K562 (cell line): Measurements from ENCODE around the gene ARL16. TPM values are rescaled to one million over a fixed set of nuclear protein-coding genes. Genes with fewer than 3 reads are reported as not detected.

Experiments
- ATAC-seq: fragments of 200-7000 bp; cut with Tn5 transposase; 3 replicates; pipeline ENCODE4 v1.9.1; 2020; ENCODE audit warnings: moderate library complexity
- BruUV-seq: library from RNA; stranded (reverse); fragments of 400-500 nt; replicated peaks from 2 replicates; lab custom pipeline; 2021; lab: Mats Ljungman, UMichigan
- CTCF ChIA-PET: fragments of 300-600 bp; formaldehyde crosslinking; extraction: SDS; loops from one replicate; lab custom pipeline; 2021; ENCODE audit warnings: low intra/inter-chr PET ratio; lab: Yijun Ruan, JAX
- POLR2A ChIA-PET: fragments of 300-600, 350-650 bp; sonication (Branson Sonifier 250); formaldehyde crosslinking; extraction: SDS; loops from one replicate; lab custom pipeline; 2021; ENCODE audit warnings: antibody characterized with exemption, inconsistent platforms; lab: Yijun Ruan, JAX
- DNase-seq, 4 experiments: peaks; one replicate each; pipeline versions ENCODE4 v3.0.0 to v3.0.0-alpha.2; 2011 to 2018; ENCODE audit warnings: low spot score in 3 of 4, mixed read lengths in 3 of 4; ENCODE audit errors: extremely low read depth in 1 of 4
- FAIRE-seq: peaks from 2 replicates; lab custom pipeline; 2011; peaks lifted over from hg19 to GRCh38; lab: Jason Lieb, UNC
- H2AFZ ChIP-seq: 2 replicates; pipeline ENCODE4 v1.6.0; 2011; ENCODE audit warnings: low read depth, low read length, control low read depth, inconsistent platforms
- H3K27ac ChIP-seq: fragments of 200-600 bp; 3 replicates; pipeline ENCODE4 v1.8.0; 2011; ENCODE audit warnings: low read depth, mild to moderate bottlenecking, control low read depth, inconsistent platforms, low read length, moderate library complexity, mixed read lengths; ENCODE audit errors: extremely low read depth
- H3K27me3 ChIP-seq, 2 experiments: fragments of 300-600 bp in 1 of 2; 2 replicates in 1 of 2; 3 replicates in 1 of 2; pipeline versions ENCODE4 v1.6.0 to v1.8.0; 2011; ENCODE audit warnings: inconsistent platforms in 2 of 2, low read length in 2 of 2, mild to moderate bottlenecking in 1 of 2, mixed read lengths in 1 of 2, moderate library complexity in 1 of 2; ENCODE audit not compliant: control insufficient read depth in 2 of 2, insufficient read depth in 2 of 2
- H3K36me3 ChIP-seq: fragments of 300-600 bp; 3 replicates; pipeline ENCODE4 v1.8.0; 2011; ENCODE audit warnings: mild to moderate bottlenecking, low read length, inconsistent platforms; ENCODE audit not compliant: control insufficient read depth, insufficient read depth
- H3K4me1 ChIP-seq, 2 experiments: fragments of 200-600 bp in 1 of 2; replicated peaks in 1 of 2; 2 replicates in 1 of 2; 3 replicates in 1 of 2; pipeline versions ENCODE4 v1.5.1 to v1.8.0; 2011; ENCODE audit warnings: inconsistent platforms in 2 of 2, low read length in 2 of 2, mild to moderate bottlenecking in 1 of 2, mixed read lengths in 1 of 2, moderate library complexity in 1 of 2; ENCODE audit not compliant: control insufficient read depth in 2 of 2, insufficient read depth in 2 of 2
- H3K4me2 ChIP-seq: 2 replicates; pipeline ENCODE4 v1.6.1; 2011; ENCODE audit warnings: low read length, control low read depth, inconsistent platforms, mixed read lengths; ENCODE audit not compliant: insufficient read depth
- H3K4me3 ChIP-seq: fragments of 200-600 bp; sonication (generic), shearing (Covaris generic); 2 replicates; pipeline ENCODE4 v1.5.1; 2016; ENCODE audit warnings: control low read depth, inconsistent platforms
- H3K79me2 ChIP-seq: fragments of 200-600 bp; 3 replicates; pipeline ENCODE4 v1.8.0; 2011; ENCODE audit warnings: low read length, inconsistent platforms; ENCODE audit not compliant: control insufficient read depth, insufficient read depth
- H3K9ac ChIP-seq, 2 experiments: 2 replicates each; pipeline versions ENCODE4 v1.6.0 to v1.6.1; 2011; ENCODE audit warnings: low read depth in 2 of 2, low read length in 2 of 2, control low read depth in 1 of 2, inconsistent platforms in 1 of 2, mild to moderate bottlenecking in 1 of 2, mixed read lengths in 1 of 2; ENCODE audit not compliant: insufficient read depth in 1 of 2
- H3K9me1 ChIP-seq: one replicate; pipeline ENCODE4 v1.6.0; 2011; ENCODE audit warnings: inconsistent platforms, mild to moderate bottlenecking, low read length, moderate library complexity; ENCODE audit not compliant: control insufficient read depth, insufficient read depth
- H3K9me3 ChIP-seq: replicated peaks from 2 replicates; pipeline ENCODE4 v1.5.1; 2011; ENCODE audit warnings: low read depth, low read length, inconsistent platforms; ENCODE audit not compliant: control insufficient read depth, insufficient read depth
- H4K20me1 ChIP-seq: replicated peaks from 2 replicates; pipeline ENCODE4 v1.6.1; 2011; ENCODE audit warnings: low read length, inconsistent platforms, mixed read lengths; ENCODE audit not compliant: control insufficient read depth, insufficient read depth
- BCOR ChIP-seq: fragments of 450-650 bp; IDR thresholded peaks from 2 replicates; pipeline ENCODE4 v1.6.1; 2016
- CBX2 ChIP-seq: fragments of 200-600 bp; sonication (generic); IDR thresholded peaks from one replicate; pipeline ENCODE4 v1.6.1; 2012; ENCODE audit warnings: mild to moderate bottlenecking, low read length, inconsistent platforms; ENCODE audit not compliant: insufficient read depth, poor library complexity, severe bottlenecking
- CBX3 ChIP-seq, 2 experiments: IDR thresholded peaks; 1 replicate in 1 of 2; 2 replicates in 1 of 2; pipeline ENCODE4 v1.6.1; 2012; ENCODE audit warnings: inconsistent platforms in 2 of 2, low read length in 2 of 2, borderline replicate concordance in 1 of 2, control low read depth in 1 of 2
- DNMT1 ChIP-seq: fragments of 450-650 bp; IDR thresholded peaks from 2 replicates; pipeline ENCODE4 v1.6.1; 2016; ENCODE audit warnings: antibody characterized with exemption, mild to moderate bottlenecking
- ETV1 ChIP-seq: fragments of 450-650 bp; conservative IDR thresholded peaks from 2 replicates; pipeline ENCODE4 v1.6.1; 2016; ENCODE audit warnings: missing genetic modification characterization, control low read depth, low read depth, missing compliant biosample characterization
- HDAC6 ChIP-seq: IDR thresholded peaks from 2 replicates; pipeline ENCODE4 v1.6.1; 2012; ENCODE audit warnings: low read depth, mild to moderate bottlenecking, control low read depth, inconsistent platforms, low read length, moderate library complexity
- MEIS2 ChIP-seq: fragments of 450-650 bp; IDR thresholded peaks from 2 replicates; pipeline ENCODE4 v1.6.1; 2014; ENCODE audit warnings: mild to moderate bottlenecking; ENCODE audit not compliant: partially characterized antibody
- MYC ChIP-seq, 2 experiments: fragments of 250-450 bp in 1 of 2; sonication (Bioruptor Pico) in 1 of 2; IDR thresholded peaks; 2 replicates each; pipeline versions ENCODE4 v1.5.1 to v1.6.1; 2012 to 2021; ENCODE audit warnings: low read depth in 2 of 2, borderline replicate concordance in 1 of 2, improper control_type of control experiment in 1 of 2, low read length in 1 of 2, mild to moderate bottlenecking in 1 of 2, moderate library complexity in 1 of 2
- NCOA6 ChIP-seq: fragments of 450-650 bp; IDR thresholded peaks from 2 replicates; pipeline ENCODE4 v1.6.1; 2017; ENCODE audit warnings: mild to moderate bottlenecking
- NFYB ChIP-seq: IDR thresholded peaks from 2 replicates; pipeline ENCODE4 v1.6.1; 2011; ENCODE audit warnings: mild to moderate bottlenecking, moderate library complexity; ENCODE audit not compliant: insufficient read length; ENCODE audit errors: extremely low read depth
- PKNOX1 ChIP-seq: fragments of 450-650 bp; IDR thresholded peaks from 2 replicates; pipeline ENCODE4 v1.6.1; 2016
- RB1 ChIP-seq: fragments of 450-650 bp; IDR thresholded peaks from 2 replicates; pipeline ENCODE4 v1.6.1; 2017; ENCODE audit warnings: low read depth, mild to moderate bottlenecking
- RBFOX2 ChIP-seq: fragments of 200-400 bp; formaldehyde crosslinking; IDR thresholded peaks from 2 replicates; pipeline ENCODE4 v1.6.1; 2017; ENCODE audit warnings: low read depth, mild to moderate bottlenecking, low read length, moderate library complexity
- TCF3 ChIP-seq: sonication (generic); formaldehyde crosslinking; IDR thresholded peaks from 2 replicates; pipeline ENCODE4 v1.4.0; 2020; ENCODE audit warnings: mild to moderate bottlenecking, missing genetic modification reagents
- TRIM28 ChIP-seq: fragments of 450-650 bp; IDR thresholded peaks from 2 replicates; pipeline ENCODE4 v1.6.1; 2017
- ZKSCAN8 ChIP-seq: fragments of 200-800 bp; sonication (Bioruptor generic); IDR thresholded peaks from 2 replicates; pipeline ENCODE4 v1.6.1; 2016; ENCODE audit warnings: missing genetic modification characterization, missing compliant biosample characterization
- WGBS: fragments of 100-300 bp; shearing (Covaris generic); methylation state at CpG from one replicate; pipeline ENCODE4 v1.1.6; 2016; ENCODE audit warnings: low coverage, mixed read lengths; ENCODE audit not compliant: insufficient coverage; ENCODE audit errors: missing lambda C conversion rate; 5-methylcytosine and 5-hydroxymethylcytosine counted together
- in situ Hi-C: fragments of 300-500 bp; cut with MboI; formaldehyde crosslinking; loops from 4 replicates; pipeline ENCODE4 v1.15.0; 2018; ENCODE audit warnings: inconsistent platforms, mixed read lengths
- intact Hi-C: fragments of 100-400 bp; cut with micrococcal nuclease; formaldehyde crosslinking; loops from 2 replicates; pipeline ENCODE4 v1.14.2; 2022
- polyA plus RNA-seq, 8 experiments: library from polyadenylated mRNA; depleted of rRNA in 4 of 8; stranded (reverse) in 5 of 8; unstranded in 3 of 8; fragments of >200 nt; fragmentation: Nextera tagmentation in 2 of 8; fragmentation: Illumina TruSeq in 1 of 8; extraction: Ambion mirVana in 2 of 8; extraction: Trizol in 1 of 8; gene quantifications; 2 replicates each; pipeline versions ENCODE4 v1.2.1 to v1.2.3, GENCODE V29; 2011 to 2014; ENCODE audit warnings: inconsistent platforms in 1 of 8, missing spikeins in 1 of 8
- total RNA-seq, 7 experiments: library from RNA; depleted of rRNA in 6 of 7; stranded (reverse); fragments of >200 nt in 6 of 7; fragmentation: Illumina TruSeq in 2 of 7; extraction: Trizol in 2 of 7; gene quantifications; 2 replicates each; pipeline versions ENCODE4 v1.2.1 to v1.2.3, GENCODE V29; 2011 to 2021; ENCODE audit warnings: low replicate concordance in 1 of 7

Gene ARL16
- total and polyA plus RNA-seq, 9 of the 15 experiments (the other 6 are each of a cell fraction or from before 2014, with no cell fraction given), result 5.4 to 32.4 (median 22.6) TPM

GRCh38 chr17:81680150-81680549 is 3.4 kb downstream of the ARL16 start:
- POLR2A ChIA-PET, result interaction anchor here (0.6 to 2.6 kb wide), 3 partner anchors 10 to 51 kb away, joined by 3 to 9 read pairs (median 3); partner anchors contain the start of gene CCDC137
- WGBS, result 86% methylated on average over 11 of the region's 11 CpGs
- Histone ChIP-seq H3K27me3 (no peaks in the 10 kb centered on the region), H3K9me1 (no peaks in the 10 kb centered on the region), H3K9ac (peak overlapping the region in 1 of 2 experiments; percentile 82; a peak in 2 of 4 replicates), H3K4me2 (no peak overlapping the region), H3K36me3 (peaks cover 16% of the 10 kb centered on the region; the same call in 1 of the 3 replicates), H4K20me1 (peaks cover 2% of the 10 kb centered on the region; the same call in 1 of the 2 replicates), H2AFZ (no peak overlapping the region), H3K4me1 (peaks cover 8 to 44% of the 10 kb centered on the region in 2 experiments), H3K4me3 (no peak overlapping the region), H3K27ac (no peak overlapping the region), H3K79me2 (peaks cover 34% of the 10 kb centered on the region), H3K9me3 (no peaks in the 10 kb centered on the region)
- FAIRE-seq (no peak), DNase-seq (no peak), ATAC-seq (no peak)
- no TSS peak for BruUV-seq
- in situ Hi-C loops (no loop called here), intact Hi-C loops (no loop called here)
- CTCF ChIA-PET, result no interaction called here
- TF ChIP-seq MYC (IDR thresholded peaks at IDR 0.05; ENCODE audit: low read depth, low read length) (no peak), MYC (CRISPR knock-in tag; IDR thresholded peaks at IDR 0.05; ENCODE audit: borderline replicate concordance, low read depth) (no peak), NFYB (no peak), TRIM28 (no peak), RBFOX2 (0 out of 2 replicates have a peak, but pooled peaks have one; percentile 20), TCF3 (CRISPR knock-in tag) (no peak), BCOR (no peak), PKNOX1 (peak; percentile 38; the same call in 1 of the 2 replicates), CBX2 (no peak), MEIS2 (peak; percentile 28), NCOA6 (no peak), ZKSCAN8 (no peak), HDAC6 (no peak), DNMT1 (no peak), ETV1 (no peak), RB1 (no peak), CBX3 (IDR thresholded peaks at IDR 0.05; ENCODE audit: borderline replicate concordance in 1 of 2, low read length in 2 of 2) (no peak)
